Activated CD8-positive, alpha-beta memory T cell treated with anti-CD3 and anti-CD28 coated beads, Interleukin-2, amount 50 U/mL, for 4 hours (primary cell): ENCODE measurements around the gene CCDC138.

Experiments used
- DNase-seq: peaks from one replicate; pipeline ENCODE4 v3.0.0-alpha.2; 2020

CCDC138 gene

GRCh38 chr2:108825736-108826135 lies 39.2 kb downstream of the CCDC138 start:
- DNase-seq: no peak

GRCh38 chr2:108829578-108830310 lies 43.2 kb downstream of the CCDC138 start:
- DNase-seq: no peak

- no peak for DNase-seq
Observed at GRCh38 chr2:108833219-108833618, 46.6 kb downstream of the CCDC138 start.

GRCh38 chr2:108834620-108835019 lies 48.0 kb downstream of the CCDC138 start:
- no peak for DNase-seq

GRCh38 chr2:108835040-108835439 lies 48.5 kb downstream of the CCDC138 start:
- DNase-seq: no peak

- no peak for DNase-seq
Observed at GRCh38 chr2:108837198-108837597, 50.6 kb downstream of the CCDC138 start.

GRCh38 chr2:108841506-108841905 lies 54.9 kb downstream of the CCDC138 start:
- DNase-seq: no peak

- DNase-seq: no peak
Observed at GRCh38 chr2:108845923-108846322, 59.4 kb downstream of the CCDC138 start.

- no peak for DNase-seq
Observed at GRCh38 chr2:108847000-108847399, 60.4 kb downstream of the CCDC138 start.

- no peak for DNase-seq
Observed at GRCh38 chr2:108852375-108852774, 65.8 kb downstream of the CCDC138 start.

GRCh38 chr2:108853421-108853820 lies 66.8 kb downstream of the CCDC138 start:
- no peak for DNase-seq

GRCh38 chr2:108854484-108854883 lies 67.9 kb downstream of the CCDC138 start:
- no peak for DNase-seq

- DNase-seq: no peak
Observed at GRCh38 chr2:108855194-108855593, 68.6 kb downstream of the CCDC138 start.

GRCh38 chr2:108858894-108859293 lies 72.3 kb downstream of the CCDC138 start:
- no peak for DNase-seq

GRCh38 chr2:108866041-108866440 lies 79.5 kb downstream of the CCDC138 start:
- DNase-seq: no peak

- DNase-seq: no peak
Observed at GRCh38 chr2:108868911-108869310, 82.3 kb downstream of the CCDC138 start.

- DNase-seq: no peak
Observed at GRCh38 chr2:108869542-108869941, 83.0 kb downstream of the CCDC138 start.

- no peak for DNase-seq
Observed at GRCh38 chr2:108870069-108870644, 83.6 kb downstream of the CCDC138 start.

- no peak for DNase-seq
Observed at GRCh38 chr2:108877506-108877905, 90.9 kb downstream of the CCDC138 start.

GRCh38 chr2:108878276-108878675 lies 91.7 kb downstream of the CCDC138 start:
- DNase-seq: no peak

GRCh38 chr2:108884619-108885018 lies 98.0 kb downstream of the CCDC138 start:
- DNase-seq: no peak

- DNase-seq: no peak
Observed at GRCh38 chr2:108889907-108890306, 103.3 kb downstream of the CCDC138 start.

- DNase-seq: no peak
Observed at GRCh38 chr2:108893277-108893676, 106.7 kb downstream of the CCDC138 start.

- no peak for DNase-seq
Observed at GRCh38 chr2:108894766-108895165, 108.2 kb downstream of the CCDC138 start.

GRCh38 chr2:108895188-108895587 lies 108.6 kb downstream of the CCDC138 start:
- no peak for DNase-seq
